ENCODE measurements around the gene LRRC14B.
"Not testable (repeated sequence)": the region's sequence is repeated elsewhere in the genome, so short reads cannot be mapped to it uniquely, and the experiment has no call there.

Gene LRRC14B

DNA sequence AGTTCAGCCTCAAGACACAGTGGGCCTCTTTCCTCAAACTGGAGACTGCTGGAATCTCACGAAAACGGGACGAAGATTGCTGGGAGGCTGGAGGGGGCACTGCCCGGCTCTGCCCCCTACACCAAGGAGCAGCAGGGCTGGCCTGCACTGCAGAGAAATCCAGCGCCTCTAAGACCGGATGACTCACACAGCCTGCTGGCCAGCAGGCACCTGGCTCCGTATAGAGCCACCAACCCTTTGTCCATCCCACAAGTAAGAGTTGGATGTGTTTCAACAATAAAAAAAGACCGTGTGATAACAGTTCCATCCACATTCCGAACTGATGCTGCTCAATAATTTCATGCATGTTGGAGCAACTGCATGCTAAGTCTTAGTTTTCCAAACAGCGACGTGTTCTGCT, 15.1 kb downstream of the LRRC14B start:
- DNase-seq: no peak

- no peak for DNase-seq
Measured at GRCh38 chr5:206927-207536, 15.7 kb downstream of the LRRC14B start.

DNA sequence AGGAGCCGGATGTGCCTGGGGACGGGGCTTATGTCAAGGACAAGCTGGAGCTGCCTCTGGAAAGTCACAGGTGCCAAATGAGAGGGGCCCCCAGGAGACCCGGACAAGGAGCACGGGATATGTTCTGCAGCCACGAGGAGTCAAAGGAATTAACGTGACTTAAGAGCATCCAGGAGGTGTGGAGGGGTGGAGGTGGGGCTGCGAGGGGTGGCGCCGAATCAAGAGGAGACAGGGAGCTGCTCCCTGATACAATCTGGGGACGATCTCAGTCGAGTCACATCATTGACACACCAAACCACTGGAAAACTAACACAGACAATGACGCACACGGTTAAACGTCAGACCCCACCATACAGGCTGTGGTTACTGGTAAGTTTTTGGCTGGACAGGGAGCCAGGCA, 16.3 kb downstream of the LRRC14B start:
- no peak for DNase-seq

- no peak for DNase-seq
Measured at GRCh38 chr5:208449-209114, 17.3 kb downstream of the LRRC14B start.

GRCh38 chr5:213803-214395, 22.6 kb downstream of the LRRC14B start:
- no peak for DNase-seq

DNA sequence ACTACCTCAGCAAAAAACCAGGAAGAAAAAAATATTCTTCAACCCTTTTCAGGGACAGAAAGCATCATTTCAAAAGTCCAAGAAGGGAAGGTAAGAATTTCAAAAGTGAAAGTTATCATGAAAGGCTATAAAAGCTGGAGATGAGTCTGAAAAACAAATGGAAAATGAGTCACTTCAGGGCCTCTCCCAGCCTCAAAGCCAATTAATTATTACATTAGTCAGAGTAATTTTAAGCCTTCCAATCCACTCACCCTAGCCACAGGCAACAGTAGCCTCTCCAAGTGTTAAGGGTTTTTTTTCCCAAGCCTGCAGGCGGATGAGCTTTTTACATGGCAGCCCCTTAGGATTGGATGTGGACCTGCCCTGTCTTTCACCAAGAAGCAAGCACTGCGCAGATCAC, 24.0 kb downstream of the LRRC14B start:
- DNase-seq: not testable (repeated sequence)

DNA sequence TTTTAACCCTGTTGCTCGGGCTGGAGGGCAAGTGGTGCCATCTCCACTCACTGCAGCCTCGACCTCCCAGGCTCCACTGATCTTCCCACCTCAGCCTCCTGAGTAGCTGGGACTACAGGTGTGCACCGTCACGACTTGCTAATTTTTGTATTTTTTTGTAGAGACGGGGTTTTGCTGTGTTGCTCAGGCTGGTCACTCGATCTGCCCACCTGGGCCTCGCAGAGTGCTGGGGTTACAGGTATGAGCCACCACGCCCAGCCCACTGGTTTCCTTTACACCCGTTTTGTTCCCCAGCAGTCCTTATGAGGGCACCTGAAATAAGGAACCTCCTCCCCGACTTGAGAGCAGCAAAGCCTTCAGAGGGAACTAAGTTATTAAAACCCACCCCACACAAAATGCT, 24.8 kb downstream of the LRRC14B start:
- not testable (repeated sequence) for DNase-seq

DNA sequence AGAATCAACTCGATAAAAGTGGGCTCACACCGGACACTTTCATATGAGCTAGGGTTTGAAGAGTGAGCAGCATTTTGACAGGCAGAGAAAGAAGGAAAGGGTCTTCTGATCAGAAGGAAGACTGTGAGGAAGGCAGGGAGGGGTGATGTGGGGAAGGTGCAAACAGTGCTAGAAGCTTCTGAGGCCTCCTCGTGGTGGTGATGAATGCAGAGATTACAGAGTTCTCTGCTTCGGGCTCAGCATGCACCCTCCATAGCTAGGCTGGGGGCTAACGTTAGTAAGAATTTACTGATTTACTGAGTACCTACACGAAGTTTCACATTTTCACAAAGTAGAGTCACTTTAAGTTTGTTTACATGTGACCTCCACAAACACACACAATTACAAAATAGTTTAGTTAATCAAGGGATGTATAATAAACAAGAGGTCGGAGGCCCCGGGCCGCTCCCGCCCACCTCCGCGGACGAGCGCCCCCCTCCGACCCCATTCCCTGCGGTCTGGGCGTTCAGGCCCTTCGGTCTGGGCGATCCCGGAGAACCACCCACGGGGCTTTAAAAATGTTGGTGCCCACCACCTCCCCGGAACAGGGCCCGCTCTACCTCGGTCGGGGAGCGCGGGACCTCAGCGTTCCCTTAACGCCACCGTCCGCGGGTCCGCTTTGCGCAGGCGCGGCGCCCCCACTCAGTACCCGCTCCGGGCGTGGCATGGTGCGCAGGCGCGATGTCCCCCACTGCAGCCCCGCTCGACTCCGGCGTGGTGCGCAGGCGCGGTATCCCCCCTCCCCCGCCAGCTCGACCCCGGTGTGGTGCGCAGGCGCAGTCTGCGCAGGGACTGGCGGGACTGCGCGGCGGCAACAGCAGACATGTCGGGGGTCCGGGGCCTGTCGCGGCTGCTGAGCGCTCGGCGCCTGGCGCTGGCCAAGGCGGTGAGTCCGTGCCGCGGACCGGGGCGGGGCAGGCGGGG, 26.5 kb downstream of the LRRC14B start, which contains the start of the genes CCDC127 and SDHA:
TSS of gene CCDC127 (minus strand) at position 660 of the 963 bp plus-strand sequence. CDS start 1,304 bp downstream, outside the sequence.
TSS of gene SDHA (plus strand) at position 827 of the 963 bp plus-strand sequence. CDS start at position 863, 36 bp downstream.
- peak in 55 of 56 donors; percentile 36 to 98 (median 90) for DNase-seq

GRCh38 chr5:218457-219291, 27.4 kb downstream of the LRRC14B start:
- peak in 15 of 56 donors; percentile 9 to 61 (median 42) for DNase-seq

GRCh38 chr5:219460-219863, 28.2 kb downstream of the LRRC14B start:
- DNase-seq: peak in 2 of 56 donors; percentile 4 to 9

DNA sequence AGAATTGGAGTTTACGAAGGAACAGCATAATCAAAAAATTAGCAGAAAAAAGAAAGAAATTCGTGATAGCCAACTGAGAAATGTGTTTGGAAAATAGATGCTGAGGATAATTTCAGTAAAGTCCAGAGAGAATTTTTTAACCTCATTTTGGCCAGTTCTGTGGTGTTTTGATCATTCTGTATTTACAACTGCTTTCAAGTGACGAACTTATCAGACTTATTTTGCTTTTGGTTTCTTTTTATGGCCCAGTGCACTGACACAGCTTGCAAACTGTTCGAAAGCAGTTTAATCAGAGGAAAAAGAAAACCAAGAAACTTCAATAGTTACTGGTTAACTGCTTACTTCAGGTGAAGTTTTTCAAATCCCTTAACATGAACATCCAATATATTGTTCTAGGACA, 28.7 kb downstream of the LRRC14B start:
- no peak for DNase-seq

DNA sequence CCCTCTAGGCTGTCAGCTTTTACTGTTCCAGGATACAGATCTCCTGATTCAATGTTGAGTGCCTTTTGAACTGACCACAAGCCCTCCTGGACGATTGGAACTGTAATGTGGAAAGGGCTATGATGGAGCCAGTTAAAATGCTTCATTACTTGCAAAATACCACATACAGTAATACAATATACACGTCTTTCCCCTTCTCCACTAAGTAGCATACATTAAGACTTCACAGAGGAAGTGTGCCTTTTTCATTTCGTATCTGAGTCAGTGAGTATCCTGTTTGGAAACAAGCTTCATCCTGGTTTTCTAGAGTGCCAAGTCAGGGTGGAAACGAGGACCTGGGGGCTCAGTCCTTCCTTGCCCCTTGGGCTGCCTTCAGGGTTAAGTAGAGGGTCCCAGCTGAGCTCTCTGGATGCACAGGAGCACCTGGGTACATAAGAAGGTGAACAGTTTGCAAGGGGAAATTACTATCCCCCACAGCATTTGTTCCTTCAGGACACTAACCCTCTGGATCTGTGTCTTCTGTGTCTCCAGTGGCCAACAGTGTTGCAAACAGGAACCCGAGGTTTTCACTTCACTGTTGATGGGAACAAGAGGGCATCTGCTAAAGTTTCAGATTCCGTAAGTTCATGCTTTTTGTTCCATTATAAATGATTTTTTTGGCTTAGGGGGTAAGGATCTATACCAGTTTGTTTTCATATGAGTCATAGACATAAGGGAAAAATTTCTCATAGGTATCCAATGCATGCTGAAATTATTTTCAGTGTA, 31.8 kb downstream of the LRRC14B start:
- not testable (repeated sequence) for DNase-seq

- no peak for DNase-seq
Measured at GRCh38 chr5:223791-224190, 32.5 kb downstream of the LRRC14B start.

- no peak for DNase-seq
Measured at GRCh38 chr5:225334-225733, 34.0 kb downstream of the LRRC14B start.

DNA sequence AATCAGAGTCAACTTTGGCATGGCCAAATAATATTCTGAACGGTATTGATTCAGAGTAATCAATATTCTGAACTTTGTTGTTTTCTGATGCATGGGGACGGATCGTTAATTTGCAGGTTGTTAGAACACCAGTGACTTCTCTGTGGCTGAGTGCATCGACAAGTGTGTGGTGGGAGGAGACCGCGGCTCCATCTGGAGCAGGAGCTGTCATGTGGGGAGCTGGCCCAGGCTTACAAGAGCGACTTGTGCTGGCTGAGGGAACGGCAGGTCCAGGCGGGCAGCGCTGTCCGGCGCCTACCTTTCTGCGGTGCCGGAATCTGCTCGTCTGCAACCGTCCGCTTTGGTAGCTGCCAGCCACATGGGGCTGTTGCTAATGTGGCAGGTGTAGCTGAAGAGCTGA, 36.1 kb downstream of the LRRC14B start:
- peak in 13 of 56 donors; percentile 2 to 52 (median 12) for DNase-seq

- DNase-seq: no peak
Measured at GRCh38 chr5:228886-229285, 37.6 kb downstream of the LRRC14B start.

- DNase-seq: no peak
Measured at GRCh38 chr5:230711-231110, 39.4 kb downstream of the LRRC14B start.

GRCh38 chr5:231661-232060, 40.4 kb downstream of the LRRC14B start:
- peak in 18 of 56 donors; percentile 2 to 57 (median 26) for DNase-seq

DNA sequence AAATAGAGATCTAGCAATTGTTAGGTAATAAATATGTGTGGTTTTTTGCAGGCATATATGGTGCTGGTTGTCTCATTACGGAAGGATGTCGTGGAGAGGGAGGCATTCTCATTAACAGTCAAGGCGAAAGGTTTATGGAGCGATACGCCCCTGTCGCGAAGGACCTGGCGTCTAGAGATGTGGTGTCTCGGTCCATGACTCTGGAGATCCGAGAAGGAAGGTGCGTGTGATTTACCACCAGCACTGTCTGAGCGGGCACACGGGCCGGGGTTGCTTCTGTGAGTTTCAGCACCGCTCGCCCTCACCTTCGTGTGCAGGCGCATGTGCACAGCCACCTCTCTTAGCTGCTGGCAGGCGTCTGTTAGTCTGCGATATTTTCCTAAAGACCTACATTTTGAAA, 42.1 kb downstream of the LRRC14B start:
- DNase-seq: not testable (repeated sequence)

DNA sequence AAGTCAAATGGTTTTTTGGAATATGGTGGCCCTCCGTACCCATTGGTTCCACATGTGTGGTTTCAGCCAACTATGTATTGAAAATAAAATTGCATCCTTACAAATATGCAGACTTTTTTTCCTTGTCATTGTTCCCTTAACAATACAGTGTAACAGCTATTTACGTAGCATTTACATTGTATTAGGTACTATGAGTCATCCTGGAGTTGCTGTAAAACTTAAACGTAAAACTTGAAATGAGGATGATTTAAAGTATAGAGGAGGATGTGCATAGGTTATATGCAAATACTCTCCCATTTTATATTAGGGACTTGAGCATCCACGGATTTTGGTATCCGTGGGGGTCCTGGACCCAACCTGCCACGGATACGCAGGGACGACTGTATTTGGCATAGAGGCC, 43.2 kb downstream of the LRRC14B start:
- DNase-seq: no peak

Measured in nucleus accumbens (tissue), 56 donors.